PC-3 (cell line): Measurements from ENCODE around the gene ST3GAL4.

Source experiments
- CTCF ChIP-seq: fragments of 300-600 bp; sonication (generic); conservative IDR thresholded peaks from 2 replicates; pipeline ENCODE4 v1.5.1; 2017; ENCODE audit warnings: antibody characterized with exemption, low read depth, mild to moderate bottlenecking, low read length
- EZH2 ChIP-seq: fragments of 300-600 bp; sonication (generic); IDR thresholded peaks from one replicate; pipeline ENCODE4 v1.6.1; 2017; ENCODE audit warnings: antibody characterized with exemption, mild to moderate bottlenecking, low read length; ENCODE audit not compliant: unreplicated experiment

- TF ChIP-seq CTCF (no peak), EZH2 (no peak)
Observed at GRCh38 chr11:126348806-126349582, 6.5 kb upstream of the ST3GAL4 start.
